Trophoblast cell (in vitro differentiated cells and primary cell): Measurements from ENCODE around the gene URB2.

Experiments used
- DNase-seq, 2 donors: peaks; one replicate each; pipeline ENCODE4 v3.0.0-alpha.2; 2016
- H2AFZ ChIP-seq: 2 replicates; pipeline ENCODE4 v1.6.1; 2013; ENCODE audit warnings: low read length, moderate library complexity, mild to moderate bottlenecking; ENCODE audit not compliant: insufficient read depth, poor library complexity
- H2AK5ac ChIP-seq: 2 replicates; pipeline ENCODE4 v1.6.1; 2013; ENCODE audit warnings: mild to moderate bottlenecking, low read length
- H2BK120ac ChIP-seq: 2 replicates; pipeline ENCODE4 v1.6.1; 2013; ENCODE audit warnings: low read length, mild to moderate bottlenecking, moderate library complexity; ENCODE audit not compliant: insufficient read depth, poor library complexity
- H2BK12ac ChIP-seq: 2 replicates; pipeline ENCODE4 v1.6.1; 2013; ENCODE audit warnings: mild to moderate bottlenecking, low read length, moderate library complexity
- H2BK5ac ChIP-seq: 2 replicates; pipeline ENCODE4 v1.6.1; 2013; ENCODE audit warnings: low read length, low read depth, moderate library complexity, mild to moderate bottlenecking; ENCODE audit not compliant: poor library complexity
- H3K14ac ChIP-seq: 2 replicates; pipeline ENCODE4 v1.6.1; 2013; ENCODE audit warnings: mild to moderate bottlenecking, low read length
- H3K18ac ChIP-seq: 2 replicates; pipeline ENCODE4 v1.6.1; 2013; ENCODE audit warnings: mild to moderate bottlenecking, low read length
- H3K23ac ChIP-seq: 2 replicates; pipeline ENCODE4 v1.6.1; 2013; ENCODE audit warnings: low read length
- H3K27ac ChIP-seq: 2 replicates; pipeline ENCODE4 v1.5.1; 2013; ENCODE audit warnings: low read depth, mild to moderate bottlenecking, inconsistent platforms, low read length, moderate library complexity
- H3K27me3 ChIP-seq: 2 replicates; pipeline ENCODE4 v1.6.1; 2013; ENCODE audit warnings: inconsistent platforms, mild to moderate bottlenecking, low read length, moderate library complexity; ENCODE audit not compliant: insufficient read depth
- H3K36me3 ChIP-seq, 2 experiments: 1 replicate in 1 of 2; 2 replicates in 1 of 2; pipeline ENCODE4 v1.6.1; 2013; ENCODE audit warnings: low read length in 2 of 2, mild to moderate bottlenecking in 2 of 2, moderate library complexity in 1 of 2; ENCODE audit not compliant: insufficient read depth in 2 of 2, control insufficient read depth in 1 of 2
- H3K4ac ChIP-seq: 2 replicates; pipeline ENCODE4 v1.6.1; 2013; ENCODE audit warnings: low read depth, mild to moderate bottlenecking, low read length, moderate library complexity
- H3K4me1 ChIP-seq, 2 experiments: 1 replicate in 1 of 2; 2 replicates in 1 of 2; pipeline ENCODE4 v1.6.1; 2013; ENCODE audit warnings: low read length in 2 of 2, mild to moderate bottlenecking in 2 of 2, moderate library complexity in 1 of 2; ENCODE audit not compliant: insufficient read depth in 2 of 2, control insufficient read depth in 1 of 2
- H3K4me2 ChIP-seq: 2 replicates; pipeline ENCODE4 v1.6.1; 2013; ENCODE audit warnings: inconsistent platforms, mild to moderate bottlenecking, low read length, moderate library complexity
- H3K4me3 ChIP-seq: 2 replicates; pipeline ENCODE4 v1.5.1; 2013; ENCODE audit warnings: mild to moderate bottlenecking, low read depth, low read length, inconsistent platforms
- H3K79me1 ChIP-seq: one replicate; pipeline ENCODE4 v1.6.1; 2013; ENCODE audit warnings: low read length
- H3K79me2 ChIP-seq: 2 replicates; pipeline ENCODE4 v1.6.1; 2013; ENCODE audit warnings: low read length, mild to moderate bottlenecking; ENCODE audit not compliant: control insufficient read depth, insufficient read depth, poor library complexity
- H3K9ac ChIP-seq: 2 replicates; pipeline ENCODE4 v1.6.1; 2013; ENCODE audit warnings: mild to moderate bottlenecking, low read length
- H3K9me3 ChIP-seq: 2 replicates; pipeline ENCODE4 v1.6.1; 2013; ENCODE audit warnings: low read depth, mild to moderate bottlenecking, control low read depth, inconsistent platforms, low read length; ENCODE audit not compliant: insufficient read depth
- H4K12ac ChIP-seq: 2 replicates; pipeline ENCODE4 v1.6.1; 2013; ENCODE audit warnings: low read depth, mild to moderate bottlenecking, low read length, moderate library complexity
- H4K8ac ChIP-seq: 2 replicates; pipeline ENCODE4 v1.6.1; 2013; ENCODE audit warnings: low read depth, mild to moderate bottlenecking, low read length, moderate library complexity
- H4K91ac ChIP-seq: one replicate; pipeline ENCODE4 v1.6.1; 2013; ENCODE audit warnings: low read depth, mild to moderate bottlenecking, low read length, moderate library complexity
- WGBS: extraction: QIAGEN DNeasy Blood & Tissue Kit; methylation state at CpG from one replicate; pipeline ENCODE4 v1.1.7; 2013; ENCODE audit warnings: missing lambda C conversion rate; ENCODE audit not compliant: insufficient read length, insufficient coverage; ENCODE audit errors: extremely low coverage; 5-methylcytosine and 5-hydroxymethylcytosine counted together

The URB2 gene

GRCh38 chr1:229640455-229640854 lies 14.4 kb downstream of the URB2 start:
- no peak overlapping the region for H2AK5ac ChIP-seq
- H3K4me1 ChIP-seq: peaks cover 17 to 23% of the 10 kb centered on the region in 2 experiments
- H3K4me2 ChIP-seq: no peak overlapping the region
- no peak overlapping the region for H3K27ac ChIP-seq
- H3K4me3 ChIP-seq: no peak overlapping the region
- H3K36me3 ChIP-seq: peaks cover 22 to 35% of the 10 kb centered on the region in 2 experiments
- H3K14ac ChIP-seq: no peak overlapping the region
- no peak overlapping the region for H2BK120ac ChIP-seq
- H3K9ac ChIP-seq: no peak overlapping the region
- H3K27me3 ChIP-seq: no peaks in the 10 kb centered on the region
- H3K79me1 ChIP-seq: peaks cover 19% of the 10 kb centered on the region
- H2AFZ ChIP-seq: no peak overlapping the region
- H2BK5ac ChIP-seq: no peak overlapping the region
- no peak overlapping the region for H3K23ac ChIP-seq
- peaks cover 2% of the 10 kb centered on the region for H3K9me3 ChIP-seq
- no peak overlapping the region for H4K12ac ChIP-seq
- H4K91ac ChIP-seq: no peak overlapping the region
- WGBS: no CpG with 5 or more reads among the region's 12 CpGs
- H2BK12ac ChIP-seq: no peak overlapping the region
- no peak overlapping the region for H3K18ac ChIP-seq
- H3K79me2 ChIP-seq: peaks cover 7% of the 10 kb centered on the region
- peak overlapping the region; percentile 26 for H3K4ac ChIP-seq
- no peak for DNase-seq
- no peak overlapping the region for H4K8ac ChIP-seq

- peak in 1 of 2 donors; percentile 21 for DNase-seq
- Histone ChIP-seq H3K4me1 (peaks cover 20 to 26% of the 10 kb centered on the region in 2 experiments), H3K9me3 (peaks cover 2% of the 10 kb centered on the region), H3K14ac (peak overlapping the region; percentile 65), H3K18ac (peak overlapping the region; percentile 89), H3K27me3 (no peaks in the 10 kb centered on the region), H3K4ac (peak overlapping the region; percentile 3), H3K9ac (peak overlapping the region; percentile 57), H3K79me1 (peaks cover 21% of the 10 kb centered on the region), H4K8ac (peak overlapping the region; percentile 13), H4K12ac (no peak overlapping the region), H3K36me3 (peaks cover 17 to 30% of the 10 kb centered on the region in 2 experiments), H3K4me2 (no peak overlapping the region), H3K27ac (peak overlapping the region; percentile 86), H2BK120ac (peak overlapping the region; percentile 92), H3K4me3 (no peak overlapping the region), H4K91ac (peak overlapping the region; percentile 58), H2AK5ac (peak overlapping the region; percentile 2), H2AFZ (no peak overlapping the region), H2BK12ac (peak overlapping the region; percentile 3), H3K79me2 (peaks cover 9% of the 10 kb centered on the region), H3K23ac (no peak overlapping the region), H2BK5ac (peak overlapping the region; percentile 50)
- WGBS: no CpG with 5 or more reads among the region's 3 CpGs
Measured at GRCh38 chr1:229641306-229641705, 15.3 kb downstream of the URB2 start.

GRCh38 chr1:229642376-229642775 lies 16.3 kb downstream of the URB2 start:
- H3K27me3 ChIP-seq: no peaks in the 10 kb centered on the region
- H3K4me3 ChIP-seq: no peak overlapping the region
- H3K4ac ChIP-seq: peak overlapping the region; percentile 78
- no peak overlapping the region for H2BK12ac ChIP-seq
- H2BK120ac ChIP-seq: peak overlapping the region; percentile 92
- H4K91ac ChIP-seq: peak overlapping the region; percentile 90
- H3K36me3 ChIP-seq: peaks cover 17 to 25% of the 10 kb centered on the region in 2 experiments
- peak overlapping the region; percentile 9 for H2AFZ ChIP-seq
- H3K79me2 ChIP-seq: peaks cover 9% of the 10 kb centered on the region
- H3K9ac ChIP-seq: no peak overlapping the region
- DNase-seq: peak; percentile 94 to 97
- H3K23ac ChIP-seq: no peak overlapping the region
- peak overlapping the region; percentile 48 for H2BK5ac ChIP-seq
- WGBS: no CpG with 5 or more reads among the region's 5 CpGs
- peaks cover 2% of the 10 kb centered on the region for H3K9me3 ChIP-seq
- peaks cover 20 to 26% of the 10 kb centered on the region in 2 experiments for H3K4me1 ChIP-seq
- H4K12ac ChIP-seq: no peak overlapping the region
- H3K14ac ChIP-seq: peak overlapping the region; percentile 59
- H3K18ac ChIP-seq: peak overlapping the region; percentile 4
- peak overlapping the region; percentile 86 for H3K27ac ChIP-seq
- H3K79me1 ChIP-seq: peaks cover 21% of the 10 kb centered on the region
- H4K8ac ChIP-seq: peak overlapping the region; percentile 55
- H3K4me2 ChIP-seq: no peak overlapping the region
- no peak overlapping the region for H2AK5ac ChIP-seq

GRCh38 chr1:229642970-229643369 lies 16.9 kb downstream of the URB2 start:
- DNase-seq: no peak
- H2BK12ac ChIP-seq: peak overlapping the region; percentile 8
- no CpG with 5 or more reads among the region's 4 CpGs for WGBS
- H3K36me3 ChIP-seq: peaks cover 15 to 22% of the 10 kb centered on the region in 2 experiments
- no peak overlapping the region for H4K12ac ChIP-seq
- peak overlapping the region; percentile 7 for H4K8ac ChIP-seq
- no peak overlapping the region for H3K4me3 ChIP-seq
- peak overlapping the region; percentile 4 for H3K14ac ChIP-seq
- no peak overlapping the region for H3K9ac ChIP-seq
- H2BK120ac ChIP-seq: peak overlapping the region; percentile 76
- H3K9me3 ChIP-seq: peaks cover 2% of the 10 kb centered on the region
- no peaks in the 10 kb centered on the region for H3K27me3 ChIP-seq
- H3K23ac ChIP-seq: no peak overlapping the region
- H2AFZ ChIP-seq: no peak overlapping the region
- H2BK5ac ChIP-seq: peak overlapping the region; percentile 77
- peak overlapping the region; percentile 37 for H3K27ac ChIP-seq
- H3K4me1 ChIP-seq: peaks cover 20 to 26% of the 10 kb centered on the region in 2 experiments
- H3K79me2 ChIP-seq: peaks cover 9% of the 10 kb centered on the region
- H3K4ac ChIP-seq: no peak overlapping the region
- peak overlapping the region; percentile 38 for H4K91ac ChIP-seq
- no peak overlapping the region for H3K4me2 ChIP-seq
- H2AK5ac ChIP-seq: no peak overlapping the region
- H3K79me1 ChIP-seq: peaks cover 21% of the 10 kb centered on the region
- H3K18ac ChIP-seq: no peak overlapping the region
